GM18502 (cell line): Measurements from ENCODE around the gene TTC34.

Source experiments
- ATAC-seq: cut with Tn5 transposase; IDR thresholded peaks from one replicate; pipeline ENCODE4 v1.9.1; 2021; ENCODE audit warnings: mild to moderate bottlenecking; ENCODE audit not compliant: unreplicated experiment, poor library complexity

Gene TTC34

GRCh38 chr1:2801535-2802291, at the start of gene TTC34:
TSS of gene TTC34 (minus strand) at chr1:2801693. CDS start at chr1:2800827, 866 bp downstream.
- no peak for ATAC-seq

- ATAC-seq: no peak
Observed at GRCh38 chr1:2850502-2850901, 49.0 kb upstream of the TTC34 start.

DNA sequence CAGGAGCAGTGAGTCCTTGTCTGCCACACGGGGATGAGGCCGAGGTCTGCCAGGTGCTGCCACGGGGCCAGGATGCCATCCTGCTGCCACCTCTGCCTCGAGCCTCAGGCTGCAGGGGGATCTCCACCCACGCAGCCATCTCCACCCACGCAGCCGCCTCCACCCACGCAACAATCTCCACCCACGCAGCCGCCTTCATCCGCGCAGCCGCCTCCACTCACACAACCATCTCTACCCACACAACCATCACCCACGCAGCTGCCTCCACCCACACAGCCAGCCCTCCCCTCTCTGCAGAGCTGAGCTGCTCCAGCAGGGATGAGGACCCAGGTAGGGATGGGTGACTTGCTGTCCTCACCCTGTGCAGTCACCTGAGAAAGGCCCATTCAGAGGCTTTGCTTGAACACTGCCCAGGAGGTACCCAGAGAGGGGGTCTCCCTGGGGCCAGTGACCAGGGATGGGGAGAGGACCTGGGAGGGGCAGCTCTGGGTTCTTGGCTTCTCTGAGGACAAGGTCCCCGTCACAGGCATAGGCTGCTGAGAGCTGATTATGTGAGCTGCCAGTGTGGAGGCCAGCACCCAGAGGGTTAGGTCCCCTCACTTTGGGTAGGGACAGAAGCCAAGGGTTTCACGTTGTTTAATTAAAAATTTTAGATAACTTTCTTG, 46.6 kb upstream of the TTC34 start:
- ATAC-seq: no peak

GRCh38 chr1:2847086-2847985, 45.8 kb upstream of the TTC34 start:
- ATAC-seq: no peak

GRCh38 chr1:2845869-2846268, 44.4 kb upstream of the TTC34 start:
- ATAC-seq: no peak

DNA sequence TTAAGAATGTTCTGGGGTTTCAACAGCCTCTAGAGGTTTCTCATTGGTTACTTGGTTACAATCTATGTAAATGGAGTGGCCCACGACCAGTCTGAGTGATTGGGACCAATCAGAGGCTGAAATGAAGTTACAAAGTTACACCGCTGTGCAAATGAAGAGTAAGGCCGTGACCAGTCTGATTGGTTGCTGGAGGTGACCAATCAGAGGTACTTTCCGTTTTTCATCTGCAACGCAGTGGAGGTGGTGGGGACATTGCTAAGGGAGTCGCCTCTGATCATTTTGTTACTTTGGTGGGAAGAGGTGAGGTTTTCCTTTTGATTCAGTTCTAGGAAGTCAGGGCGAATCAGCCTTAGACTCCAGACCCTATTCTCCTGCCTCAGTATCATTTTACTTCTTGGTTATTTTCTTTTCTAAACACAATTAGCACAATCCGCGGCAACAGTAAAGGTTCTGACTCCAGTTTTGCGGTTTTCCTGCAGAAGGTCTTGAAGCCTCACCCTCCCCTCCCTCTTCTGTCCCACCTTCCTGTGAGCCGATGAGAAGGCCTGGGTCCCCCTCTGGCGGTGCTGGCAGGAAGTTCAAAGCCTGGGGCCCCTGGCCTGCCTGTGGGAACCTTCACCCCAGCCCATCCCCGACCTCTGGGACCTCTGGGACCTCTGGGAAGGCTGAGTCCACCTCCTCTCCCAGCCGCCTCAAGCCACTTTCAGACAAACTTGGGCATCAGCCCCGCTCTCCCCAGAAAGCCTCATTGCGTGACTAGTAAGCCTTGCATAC, 38.7 kb upstream of the TTC34 start:
- ATAC-seq: no peak

GRCh38 chr1:2837823-2838222, 36.3 kb upstream of the TTC34 start:
- no peak for ATAC-seq

DNA sequence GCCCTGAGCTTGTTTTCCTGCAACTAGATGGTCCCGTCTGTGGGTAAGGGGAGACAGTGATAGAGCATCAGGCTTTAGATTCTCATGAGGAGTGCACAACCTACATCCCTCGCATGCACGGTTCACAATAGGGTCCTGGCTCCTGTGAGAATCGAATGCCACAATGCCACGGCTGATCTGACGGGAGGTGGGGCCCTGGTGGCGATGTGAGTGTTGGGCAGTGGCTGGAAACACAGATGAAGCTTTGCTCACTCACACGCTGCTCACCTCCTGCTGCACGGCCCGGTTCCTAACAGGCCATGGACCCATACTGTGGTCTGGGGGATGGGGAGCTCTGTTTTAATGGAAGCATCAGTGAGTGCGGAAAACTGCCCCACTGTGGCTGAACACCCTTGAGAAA, 35.8 kb upstream of the TTC34 start:
- no peak for ATAC-seq

DNA sequence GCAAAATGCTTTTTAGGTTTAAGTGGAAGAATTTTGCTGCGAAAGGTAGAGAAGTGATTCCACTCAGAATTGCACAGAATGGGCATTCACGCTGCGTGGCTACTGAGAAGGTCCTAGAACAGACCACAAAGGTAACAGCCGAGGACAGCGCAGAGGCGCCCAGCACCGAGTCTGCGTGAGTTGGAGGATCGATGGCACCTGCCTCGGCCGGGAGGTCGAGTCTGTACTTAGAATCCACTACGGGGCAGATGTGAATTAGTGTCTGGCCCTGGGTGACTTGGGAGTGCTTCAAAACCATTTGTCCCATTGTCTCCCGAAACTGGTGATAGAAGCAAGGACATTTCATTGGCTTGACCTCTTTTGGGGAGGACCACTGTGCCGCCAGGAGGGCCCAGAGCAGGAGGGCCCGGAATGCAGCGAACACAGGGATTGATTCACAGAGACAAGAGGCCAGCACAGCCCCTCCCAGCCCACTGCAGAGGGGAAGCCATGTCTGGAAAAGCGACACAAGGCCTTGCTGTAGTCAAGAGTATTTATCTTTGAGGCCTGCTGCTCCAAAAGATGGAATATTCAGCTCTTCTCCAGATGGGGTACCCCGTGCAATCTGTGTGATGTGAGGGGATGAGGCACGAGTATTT, 35.0 kb upstream of the TTC34 start:
- no peak for ATAC-seq

DNA sequence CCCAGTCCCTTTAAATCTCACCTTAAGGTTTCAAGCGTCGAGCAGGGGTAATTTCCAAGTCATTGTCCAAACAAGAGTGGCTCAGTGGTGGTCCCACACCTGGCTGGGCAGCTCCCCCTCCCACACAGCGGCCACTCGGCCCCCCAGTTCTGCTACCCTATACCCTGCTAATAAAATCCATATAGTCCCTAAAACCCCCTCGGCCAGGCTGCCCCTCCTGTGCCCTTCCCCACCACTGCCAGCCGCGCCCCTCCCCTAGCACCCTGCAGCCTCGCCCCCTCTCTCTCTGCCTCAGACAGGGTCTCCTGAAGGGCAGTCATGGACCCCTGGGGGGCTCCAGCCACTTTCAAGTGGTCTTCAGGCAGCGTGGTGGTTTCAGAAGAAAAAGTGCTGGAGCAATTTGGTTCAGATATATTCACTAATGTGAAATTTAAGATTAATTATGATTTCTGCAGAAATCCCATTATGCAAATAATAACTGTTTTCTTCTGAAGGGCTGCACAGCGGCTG, 34.2 kb upstream of the TTC34 start:
- ATAC-seq: no peak

DNA sequence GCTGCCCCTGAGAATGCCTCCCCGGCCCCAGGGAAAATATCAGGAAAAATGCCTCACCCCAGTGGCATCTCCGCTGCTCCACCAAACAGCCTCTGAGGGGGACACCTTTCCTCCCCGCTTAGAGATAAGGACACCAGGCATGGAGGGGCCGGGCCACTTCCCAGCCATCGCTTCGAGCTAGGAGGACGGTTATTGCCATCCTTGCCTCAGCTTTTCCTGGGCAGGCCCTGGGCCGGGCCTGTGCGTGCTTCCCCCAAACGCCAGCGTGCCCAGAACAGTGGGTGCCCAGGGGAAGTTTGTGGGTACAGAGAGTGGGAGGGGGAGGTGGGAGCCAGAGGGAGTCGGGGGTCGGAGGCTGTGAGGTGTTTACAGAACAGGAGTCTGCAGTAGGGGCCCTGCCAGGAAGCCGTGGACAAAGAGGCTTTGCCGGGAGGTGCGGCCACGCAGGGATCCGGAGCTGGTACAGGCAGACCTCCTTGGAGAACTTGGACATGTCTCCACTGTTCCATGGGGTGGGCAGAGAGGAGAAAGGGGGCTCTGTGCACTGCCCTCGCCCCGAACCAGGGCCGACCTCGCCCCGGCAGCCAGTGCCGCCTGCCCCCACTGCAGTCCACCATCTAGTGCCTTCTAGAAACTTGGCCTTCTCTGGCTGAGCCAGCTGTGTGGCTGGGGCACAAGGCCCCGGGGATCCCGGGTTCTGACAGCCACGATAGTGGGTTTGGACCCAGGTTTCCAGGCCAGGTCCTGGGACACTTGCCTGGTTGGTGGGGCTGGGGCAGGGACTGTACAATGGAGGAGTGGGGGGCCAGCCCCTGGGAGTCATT, 33.5 kb upstream of the TTC34 start:
- ATAC-seq: no peak

DNA sequence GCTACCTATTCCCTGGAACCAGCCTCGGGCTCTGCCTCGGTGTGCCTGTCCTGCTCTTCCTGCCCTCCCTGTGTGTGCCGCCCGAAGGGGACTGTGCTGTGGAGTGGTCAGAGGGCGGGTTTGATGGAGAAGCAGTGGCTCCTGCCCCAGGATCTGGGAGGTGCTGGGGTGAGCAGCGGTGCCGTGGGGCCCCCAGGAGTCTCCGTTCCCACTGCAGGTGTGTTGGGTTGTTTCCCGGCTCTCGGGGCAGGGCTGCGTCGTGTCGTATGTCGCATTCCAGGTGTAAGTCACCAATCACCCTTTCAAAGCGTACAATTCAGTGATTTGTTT, 32.6 kb upstream of the TTC34 start:
- no peak for ATAC-seq

- ATAC-seq: no peak
Observed at GRCh38 chr1:2833454-2834145, 32.1 kb upstream of the TTC34 start.

- ATAC-seq: no peak
Observed at GRCh38 chr1:2832506-2833453, 31.3 kb upstream of the TTC34 start.

DNA sequence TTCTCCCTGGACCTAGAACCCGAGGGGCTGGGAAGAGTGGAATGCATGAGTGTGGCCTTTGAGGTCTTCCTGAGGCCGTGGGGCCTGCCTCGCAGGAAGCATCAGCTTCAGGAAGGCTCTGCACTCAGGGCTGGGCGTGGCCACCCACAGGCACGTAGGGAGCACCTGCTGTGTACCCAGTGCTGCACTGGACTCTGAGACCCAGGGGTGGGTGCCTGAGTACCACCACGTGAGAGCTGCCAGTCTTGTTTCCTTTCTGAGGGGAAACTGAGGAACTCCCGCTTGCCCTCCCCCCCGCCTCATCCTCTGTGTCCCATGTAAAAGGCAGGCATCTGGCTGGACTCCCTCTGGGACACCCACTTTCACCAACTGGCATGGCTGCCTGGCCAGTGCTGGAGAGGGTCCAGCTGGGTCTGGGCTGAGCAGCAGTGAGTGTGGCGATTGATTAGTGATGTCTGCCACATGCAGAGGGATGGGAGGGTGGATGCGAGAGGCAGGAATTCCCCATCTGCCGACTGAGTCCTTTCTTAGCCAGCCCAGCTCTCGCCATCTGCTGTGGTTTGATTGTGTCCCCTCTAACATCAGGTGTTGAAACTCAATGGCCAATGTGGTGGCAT, 30.2 kb upstream of the TTC34 start:
- no peak for ATAC-seq

GRCh38 chr1:2830761-2831425, 29.4 kb upstream of the TTC34 start:
- no peak for ATAC-seq
